ENCODE measurements around the gene HABP2.

HABP2 gene

DNA sequence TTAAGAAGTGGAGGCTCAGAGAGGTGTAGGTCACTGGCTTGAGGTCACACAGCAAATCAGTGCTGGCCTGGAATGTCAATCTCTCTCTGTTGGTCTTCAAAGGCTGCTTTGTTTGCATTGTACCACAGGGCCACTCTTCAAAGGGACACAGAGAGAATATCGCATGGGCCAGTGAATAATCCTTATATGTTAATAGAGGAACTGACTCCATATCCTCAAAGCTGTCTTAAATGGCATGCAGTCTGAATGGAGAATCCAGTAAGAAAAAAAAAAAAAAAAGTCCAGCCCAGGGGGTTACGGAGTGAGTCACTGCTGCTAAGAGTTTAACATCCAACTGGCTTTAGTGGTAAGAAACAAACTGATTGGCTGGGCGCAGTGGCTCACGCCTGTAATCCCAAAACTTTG, 56.9 kb downstream of the HABP2 start:
- DNase-seq, result no peak

DNA sequence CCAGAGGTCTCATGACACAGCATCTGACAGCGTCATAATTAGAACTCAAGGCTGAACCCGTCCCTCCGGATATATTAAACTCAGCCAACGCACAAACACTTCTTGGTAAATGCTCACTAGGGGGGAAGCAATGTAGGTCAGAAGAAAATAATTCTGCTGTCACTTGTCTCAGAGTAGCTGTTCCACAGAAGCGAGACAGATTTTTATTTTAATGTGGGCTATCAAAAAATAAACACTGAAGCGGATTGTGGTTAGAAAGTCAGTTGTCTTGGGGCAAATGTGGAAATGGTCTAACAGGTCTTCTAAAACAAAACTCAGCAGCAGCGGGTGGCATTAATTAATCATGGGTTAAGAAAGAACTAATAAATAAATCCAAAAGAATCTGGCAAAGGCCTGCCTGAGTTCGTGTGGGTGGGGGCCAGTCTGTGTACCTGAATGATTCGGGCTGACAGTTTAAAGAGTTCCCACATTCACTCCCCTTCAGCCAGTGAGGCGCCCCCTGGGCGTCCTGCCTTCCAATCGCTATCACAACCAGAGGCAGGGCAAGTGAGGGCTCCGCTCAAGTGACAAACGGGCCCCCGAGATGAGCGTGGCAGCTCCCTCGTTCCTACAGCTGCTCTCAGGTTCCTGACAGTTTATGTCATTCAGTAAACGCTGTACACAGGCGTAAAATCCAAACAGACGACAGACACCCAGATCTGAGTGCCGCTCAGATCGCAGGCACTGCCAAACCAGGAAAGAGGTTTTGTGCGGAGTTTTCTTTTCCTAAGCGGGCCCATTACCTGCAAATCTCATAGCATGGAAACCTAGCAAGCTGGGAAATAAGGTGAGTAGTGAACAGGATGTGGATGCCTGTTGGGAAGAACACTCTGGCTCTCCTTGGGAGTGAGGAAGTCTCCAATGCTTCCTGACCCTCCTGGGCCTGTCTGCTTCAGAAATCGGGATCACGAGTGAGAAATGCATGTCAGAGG, 58.1 kb downstream of the HABP2 start:
- no peak for DNase-seq

DNA sequence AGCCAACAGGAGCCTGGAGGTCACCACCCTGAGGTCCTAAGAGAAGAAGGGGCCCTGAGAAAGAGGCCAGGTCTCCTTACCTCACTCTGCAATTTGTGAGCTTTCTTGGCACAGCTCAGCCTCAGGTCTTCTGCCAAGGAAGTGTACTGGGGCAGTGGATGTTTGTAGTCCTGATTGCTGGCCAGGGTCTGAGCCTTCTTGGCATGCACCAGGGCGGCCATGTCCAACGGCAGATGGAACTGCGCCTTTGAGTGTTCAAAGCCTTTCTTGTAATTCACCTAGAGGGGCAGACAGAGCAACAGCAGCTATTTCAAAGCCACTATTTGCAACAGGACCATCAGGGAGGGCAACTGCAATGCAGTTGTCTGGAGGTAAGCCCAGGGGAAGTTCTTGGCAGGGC, 59.3 kb downstream of the HABP2 start:
- DNase-seq, result no peak

DNA sequence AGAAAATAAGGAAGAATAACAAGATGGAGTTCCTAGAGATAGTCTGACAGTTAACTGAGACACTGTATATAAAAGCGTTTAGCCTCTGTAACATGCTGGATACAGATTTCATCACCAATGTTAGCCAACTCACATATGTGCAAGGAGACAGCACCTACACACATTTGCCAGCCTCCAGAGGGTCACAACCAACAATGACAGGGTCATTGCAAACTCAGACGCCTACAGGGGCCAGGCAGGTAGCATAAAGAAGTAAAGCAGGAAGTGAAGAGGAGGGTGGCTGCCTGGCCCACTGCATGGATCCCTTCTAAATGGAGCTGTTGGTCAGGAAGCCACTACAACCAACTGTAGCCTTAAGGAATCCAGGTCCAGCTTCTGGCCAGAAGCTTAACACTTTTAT, 60.6 kb downstream of the HABP2 start:
- no peak for DNase-seq

DNA sequence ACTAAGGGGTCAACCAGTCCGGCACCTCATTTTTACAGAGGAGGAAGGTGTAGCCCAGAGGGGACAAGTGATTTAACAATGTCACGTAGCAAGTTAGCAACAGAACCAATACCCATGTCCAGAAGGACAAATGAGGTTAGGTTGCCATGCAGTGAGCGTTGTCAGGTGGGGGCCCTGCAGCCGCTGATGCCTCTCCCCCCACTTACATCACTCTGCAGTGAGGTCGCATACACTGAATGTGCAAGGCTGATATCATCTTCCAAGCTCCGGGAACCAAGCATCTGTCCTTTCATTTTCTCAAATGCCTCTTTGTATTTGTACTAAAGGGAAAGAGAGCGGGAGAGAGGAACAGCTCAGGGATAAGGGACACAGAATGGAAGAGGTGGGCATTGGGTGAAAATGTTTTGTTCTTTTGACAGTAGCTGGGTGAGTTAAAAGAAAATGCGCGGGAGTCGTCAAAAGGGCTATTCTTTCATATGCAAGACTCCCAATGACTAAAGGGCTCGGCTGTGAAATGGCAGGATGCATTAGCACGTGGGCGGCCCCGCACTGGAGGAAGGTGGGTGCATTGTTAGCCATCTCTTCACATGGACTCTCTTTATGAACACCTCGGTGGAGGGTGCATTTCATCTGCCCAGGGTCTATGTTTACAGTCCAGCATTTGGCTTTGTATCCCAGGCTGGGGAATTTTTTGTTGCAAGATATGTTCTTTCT, 61.3 kb downstream of the HABP2 start:
- no peak for DNase-seq

DNA sequence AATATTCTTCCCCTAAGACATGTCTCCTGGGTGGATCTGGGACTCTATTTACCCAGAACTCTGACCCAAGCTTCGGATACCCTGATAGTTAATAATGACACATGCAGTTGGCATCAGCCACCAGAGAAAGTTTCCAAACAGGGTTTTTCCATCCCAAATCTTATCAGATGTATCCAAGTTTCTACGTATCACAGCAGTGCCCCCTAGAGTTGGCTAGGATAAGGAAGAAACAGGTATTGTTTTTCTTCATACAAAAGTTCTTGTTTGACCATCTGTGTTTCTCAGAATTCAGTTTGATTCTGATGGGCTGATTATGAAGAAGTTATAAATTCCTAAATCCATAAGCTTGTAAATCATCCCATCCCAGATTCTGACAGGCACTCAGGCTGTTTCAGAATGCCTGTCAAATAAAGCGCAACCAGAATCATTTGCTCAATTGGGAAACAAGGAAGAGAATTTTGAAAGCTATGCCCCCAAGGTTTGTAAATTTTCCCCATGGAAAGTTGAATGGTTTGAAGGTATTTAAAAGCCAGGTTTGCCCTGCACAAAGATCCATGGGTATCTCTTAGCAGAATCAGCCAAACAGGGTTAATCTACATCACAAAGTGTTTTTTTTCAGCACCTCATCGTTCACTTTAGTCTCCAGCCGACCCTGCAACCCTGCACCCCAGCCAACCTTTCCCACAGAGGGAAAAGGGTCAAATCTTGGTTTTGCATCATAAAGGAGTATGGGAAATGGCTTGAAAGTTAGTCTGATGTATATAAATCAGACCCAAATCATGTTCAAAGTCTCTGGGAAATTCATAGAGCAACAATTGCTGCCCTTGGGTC, 63.6 kb downstream of the HABP2 start:
- DNase-seq, result peak; percentile 4

DNA sequence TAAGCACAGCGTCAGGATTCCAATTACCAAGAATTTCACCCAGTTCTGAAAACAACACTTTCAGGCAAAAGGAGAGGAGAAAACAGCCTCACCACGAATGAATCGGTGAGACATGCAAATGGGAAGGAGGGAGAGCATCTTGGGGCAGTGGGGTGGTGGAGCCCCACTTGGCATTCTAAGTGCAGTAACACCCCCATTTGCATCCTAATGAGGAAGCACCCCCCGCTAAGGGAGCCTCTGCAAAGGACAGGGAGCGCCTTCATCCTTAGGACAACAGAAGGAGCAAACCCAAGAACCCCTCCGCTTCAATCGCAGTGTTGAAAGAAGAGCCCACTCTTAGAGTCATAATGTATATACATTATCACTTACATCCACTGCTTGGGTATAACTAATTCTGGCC, 64.2 kb downstream of the HABP2 start:
- DNase-seq, result no peak

DNA sequence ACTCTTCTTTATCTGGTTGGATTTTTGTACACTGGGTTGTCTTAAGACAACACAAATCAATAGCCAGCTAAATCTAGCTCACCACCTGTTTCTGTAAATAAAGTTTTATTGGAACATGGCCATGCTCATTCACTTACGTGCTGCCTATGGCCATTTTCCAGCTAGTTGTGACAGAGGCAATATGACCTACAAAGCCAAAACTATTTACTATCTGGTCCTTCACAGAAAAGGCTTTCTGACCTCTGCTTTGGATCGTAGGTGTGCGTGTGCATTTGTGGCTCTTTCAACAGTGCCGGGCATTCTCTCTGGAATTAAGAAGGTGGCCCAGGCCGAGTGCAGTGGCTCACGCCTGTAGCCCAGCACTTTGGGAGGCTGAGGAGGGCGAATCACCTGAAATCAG, 65.5 kb downstream of the HABP2 start:
- no peak for DNase-seq

DNA sequence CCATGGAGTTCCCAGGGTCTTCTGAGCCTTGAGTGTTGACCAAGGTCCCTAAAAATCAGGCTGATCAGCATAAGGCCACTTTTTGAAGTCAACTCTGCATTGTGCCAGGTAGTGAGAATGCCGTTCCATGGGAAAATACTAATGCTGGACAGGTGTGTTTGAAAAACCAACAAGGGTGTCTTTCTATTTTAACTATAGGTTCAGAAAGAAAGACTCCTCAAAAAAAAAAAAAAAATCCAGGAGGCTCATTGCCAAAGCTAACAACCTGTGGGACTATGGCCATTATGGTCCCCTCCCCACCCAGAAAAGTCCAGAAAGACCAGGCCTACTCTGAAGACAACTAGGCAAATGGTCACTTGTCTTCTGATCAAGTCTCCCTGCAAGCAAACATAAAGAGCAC, 66.5 kb downstream of the HABP2 start:
- no peak for DNase-seq

DNA sequence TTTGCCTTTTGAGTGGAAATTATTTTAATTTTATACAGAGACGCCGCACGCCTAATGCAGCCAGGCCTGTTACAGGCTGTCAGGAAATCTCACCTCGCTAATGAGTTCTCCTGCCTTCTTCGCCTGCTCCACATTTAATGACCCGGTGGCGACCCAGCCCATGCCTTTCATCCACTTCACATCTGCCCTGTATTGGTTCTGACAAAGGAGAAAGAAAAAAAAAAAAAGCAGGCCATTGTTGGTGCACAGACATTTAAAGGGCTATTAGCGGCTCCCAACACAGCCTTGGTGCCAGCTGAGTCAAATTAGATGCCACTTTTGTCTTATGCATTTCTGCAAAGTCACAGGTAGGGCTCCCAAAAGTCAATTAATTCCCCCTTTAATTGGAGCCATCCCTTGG, 67.7 kb downstream of the HABP2 start:
- DNase-seq, result no peak

DNA sequence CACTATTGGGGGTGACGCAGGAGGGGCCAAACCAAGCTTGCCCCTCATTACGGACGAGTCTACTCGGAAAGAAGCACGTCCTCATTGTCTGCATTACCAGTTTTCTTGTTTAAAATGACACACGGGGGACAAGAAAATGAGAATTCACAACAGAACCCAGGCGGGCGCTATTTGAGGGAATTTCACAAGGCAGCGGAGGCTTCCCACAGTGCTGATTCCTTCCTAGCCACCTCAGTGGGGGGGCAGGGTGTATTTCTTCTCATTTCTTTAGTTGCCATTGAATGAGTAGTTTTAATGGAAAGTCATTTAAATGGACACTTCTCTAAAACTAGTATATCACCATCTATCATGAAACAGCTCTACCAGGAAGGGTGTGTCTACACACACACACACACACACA, 68.1 kb downstream of the HABP2 start:
- no peak for DNase-seq

DNA sequence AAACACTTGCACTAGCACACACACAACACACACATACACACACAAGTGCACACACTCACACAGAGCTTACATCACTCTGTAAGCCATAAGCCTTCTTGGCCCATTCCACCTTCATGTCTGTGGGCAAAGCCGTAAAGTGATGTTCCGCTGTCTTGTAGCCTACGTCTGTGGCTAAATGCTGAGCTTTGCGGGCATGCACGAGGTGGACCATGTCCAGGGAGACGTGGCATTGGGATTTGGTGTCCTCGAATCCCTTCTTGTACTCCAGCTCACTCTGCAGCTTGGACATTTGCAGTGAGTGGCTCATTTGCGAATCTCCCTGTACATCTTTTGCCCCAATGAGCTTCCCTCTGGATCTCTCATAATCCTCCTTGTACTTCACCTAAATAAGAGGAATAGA, 68.9 kb downstream of the HABP2 start:
- DNase-seq, result no peak

DNA sequence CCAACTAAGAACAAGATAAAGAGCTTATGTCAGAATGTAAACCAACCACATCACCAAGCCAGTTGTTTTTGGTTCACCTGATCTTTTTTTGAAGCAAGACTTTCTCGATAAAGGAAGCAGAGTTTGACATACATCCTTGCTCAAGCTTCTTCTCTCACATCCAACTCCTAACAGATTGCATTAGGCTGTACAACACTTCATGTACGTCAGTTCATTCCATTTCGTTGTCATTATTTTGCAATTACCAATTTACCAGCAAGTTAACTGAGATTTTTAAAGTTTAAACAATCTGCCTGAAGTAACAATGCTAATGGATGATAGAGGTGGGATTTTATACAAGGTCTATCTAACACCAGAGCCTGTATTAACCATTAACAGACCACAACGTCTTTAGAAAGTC, 70.0 kb downstream of the HABP2 start:
- no peak for DNase-seq

DNA sequence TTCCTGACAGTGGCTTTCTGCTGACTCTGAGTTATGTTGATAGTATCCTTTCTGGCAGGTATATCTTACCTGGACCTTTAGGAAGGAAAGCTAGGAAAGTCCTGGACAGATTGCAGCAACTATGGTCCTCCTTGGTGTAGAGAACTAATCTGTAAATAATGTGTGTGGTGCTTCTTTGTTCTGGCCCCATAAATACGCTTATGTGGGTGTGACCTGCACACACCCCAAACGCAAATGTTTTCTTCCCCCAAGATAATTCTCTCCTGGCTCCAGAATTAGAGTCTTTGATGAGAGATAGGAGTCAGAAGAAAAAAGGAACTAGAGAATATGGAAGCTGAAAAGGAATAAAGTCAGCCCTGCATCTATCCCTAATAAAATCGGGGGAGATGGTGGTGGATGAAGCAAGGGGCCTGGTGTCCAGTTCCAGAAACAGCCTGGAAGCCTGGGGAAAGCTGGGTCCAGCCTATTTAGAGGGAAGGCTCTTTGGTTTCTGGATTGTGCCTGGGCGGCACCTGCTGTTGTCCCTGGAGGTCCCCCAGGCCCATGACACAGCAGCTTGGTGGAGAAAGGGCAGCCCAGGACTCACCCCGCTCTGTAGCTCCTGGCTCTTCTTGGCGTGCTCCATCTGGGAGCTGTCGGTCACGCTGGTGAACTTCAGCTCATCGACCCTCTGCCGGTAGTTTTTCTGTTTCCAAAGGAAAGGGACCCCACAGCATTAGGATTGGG, 72.8 kb downstream of the HABP2 start:
- DNase-seq, result no peak

DNA sequence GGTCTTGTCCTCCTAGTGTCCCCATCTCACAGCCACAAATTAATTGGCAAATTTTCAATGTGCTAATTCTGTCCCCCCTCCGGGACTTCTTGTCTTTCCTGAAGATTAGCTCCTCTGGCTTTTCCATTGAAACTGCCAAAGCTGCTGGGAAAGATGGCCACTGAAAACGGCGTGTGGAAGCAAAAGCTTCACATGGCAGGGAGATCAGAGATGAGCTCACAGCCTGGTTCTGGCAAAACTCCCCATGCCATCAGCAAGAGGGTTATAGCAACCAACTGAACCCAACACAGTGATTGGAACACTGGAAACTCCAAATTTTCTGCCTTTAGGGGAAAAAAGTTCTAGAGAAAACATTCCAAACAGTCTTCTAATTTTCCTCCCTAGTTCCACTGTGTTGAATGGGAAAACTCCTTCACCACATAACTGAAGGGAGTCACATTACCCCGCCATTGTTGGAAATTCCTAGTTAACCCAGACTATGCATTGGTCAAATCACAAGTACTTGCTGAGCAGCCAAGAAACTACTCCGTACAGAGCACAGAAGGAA, 74.0 kb downstream of the HABP2 start:
- DNase-seq, result no peak

DNA sequence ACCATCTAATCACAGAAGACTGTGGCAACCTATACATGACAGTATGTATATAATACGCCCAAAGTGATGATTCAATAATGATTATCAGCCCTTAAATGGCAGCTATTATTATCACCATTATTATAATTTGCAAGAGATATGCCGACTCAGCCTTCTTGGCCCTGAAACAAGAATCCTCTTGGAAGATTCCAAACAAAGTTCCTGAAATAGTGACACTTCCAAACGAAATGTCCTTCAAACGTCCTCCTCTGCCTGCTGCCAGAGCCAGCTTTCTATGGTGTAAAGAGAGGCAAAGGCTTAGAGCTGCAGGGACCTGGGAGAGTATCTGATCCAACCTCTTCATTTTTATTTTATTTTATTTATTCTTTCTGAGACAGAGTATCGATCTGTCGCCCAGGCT, 75.0 kb downstream of the HABP2 start:
- DNase-seq, result no peak

DNA sequence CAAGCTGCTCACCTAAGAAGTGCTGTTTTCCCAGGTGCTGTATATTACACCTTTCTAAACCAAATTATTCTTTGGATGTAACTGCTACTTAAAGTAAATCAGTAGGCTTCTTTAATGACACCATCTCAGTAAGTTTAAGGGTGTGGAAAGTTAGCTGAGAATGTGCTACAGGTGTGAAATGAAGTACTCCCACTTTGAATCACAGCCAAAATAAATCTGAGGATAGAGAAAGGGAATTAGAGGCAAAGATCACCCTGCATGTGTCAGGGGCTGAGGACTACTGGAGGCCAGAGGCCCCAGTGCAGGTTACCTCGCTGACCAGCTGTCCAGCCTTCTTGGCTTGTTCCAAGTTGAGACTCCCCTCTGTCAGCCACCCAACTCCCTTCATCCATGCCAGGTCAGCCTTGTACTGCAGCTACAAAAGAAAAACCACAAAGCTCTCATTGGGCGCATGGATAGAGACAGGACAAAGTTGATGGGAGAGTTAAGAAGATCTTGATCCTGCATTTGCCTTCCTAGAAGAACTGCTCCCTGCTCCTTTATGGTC, 75.8 kb downstream of the HABP2 start:
- DNase-seq, result no peak

DNA sequence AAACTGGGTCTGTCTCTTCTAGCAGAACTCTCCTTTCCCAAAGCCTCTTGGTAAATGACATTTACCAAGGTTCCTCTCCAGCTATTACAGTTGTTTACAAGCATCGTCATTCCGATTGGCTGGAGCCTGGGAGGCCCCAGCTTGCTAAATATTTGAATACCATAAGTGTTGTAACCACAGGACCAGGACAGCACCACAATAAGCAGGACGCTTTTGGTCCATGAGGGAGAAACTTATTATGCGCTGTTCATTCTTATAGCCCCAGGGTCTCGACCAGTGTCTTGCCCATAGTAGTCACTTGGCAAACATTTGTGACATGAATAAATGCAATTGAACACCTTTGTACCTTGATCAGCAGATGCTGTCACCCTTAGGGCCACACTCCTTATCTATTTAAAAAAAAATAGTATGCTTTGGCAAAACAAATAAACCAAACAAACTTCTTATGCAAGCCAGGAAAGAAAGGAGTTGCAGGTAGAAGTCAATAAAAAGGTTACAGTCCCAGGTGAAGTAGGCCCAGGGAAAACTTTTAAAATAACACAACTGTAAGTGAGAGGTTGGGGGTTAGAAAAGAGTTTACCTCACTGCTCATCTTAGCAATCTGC, 78.2 kb downstream of the HABP2 start:
- no peak for DNase-seq

DNA sequence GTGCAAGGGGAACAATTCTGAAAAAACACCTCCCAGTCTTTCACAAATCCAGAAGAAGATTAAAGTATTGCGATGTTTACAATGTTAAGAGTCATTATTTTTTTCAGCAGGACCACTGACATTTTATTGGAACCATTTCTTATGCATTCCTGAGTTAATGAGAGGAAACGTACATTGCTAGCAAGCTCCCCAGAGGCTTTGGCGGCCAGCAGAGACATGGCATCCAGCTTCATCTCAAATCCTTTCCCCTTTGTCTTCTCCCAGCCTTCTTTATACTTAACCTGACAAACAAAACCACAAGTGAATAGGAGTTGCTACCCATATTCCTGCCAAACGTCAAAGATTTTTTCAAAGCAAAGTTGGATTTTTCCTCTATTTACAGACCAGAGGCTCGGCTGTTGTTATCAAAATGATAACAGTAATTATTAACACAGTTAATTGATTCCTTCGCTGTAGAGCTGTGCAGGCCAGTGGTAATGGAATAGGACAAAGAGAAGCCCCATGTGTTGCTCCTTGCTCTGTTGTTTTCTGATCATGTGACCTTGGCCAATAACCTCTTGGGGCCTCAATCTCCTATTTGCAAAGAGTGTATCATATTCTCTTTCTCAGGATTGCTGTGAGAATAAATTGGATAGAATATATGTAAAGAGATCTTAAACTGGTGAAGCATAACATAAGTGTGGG, 79.0 kb downstream of the HABP2 start:
- no peak for DNase-seq

Measured in hematopoietic multipotent progenitor cell treated with erythropoietin and hydrocortisone succinate and interleukin-3 and kit ligand, for 8 days (in vitro differentiated cells).